PFSK-1 (cell line): ENCODE measurements around the gene EPS15.

Experiments
- POLR2AphosphoS5 ChIP-seq: IDR thresholded peaks from 2 replicates; pipeline ENCODE4 v1.6.1; 2012; ENCODE audit warnings: low read depth, mild to moderate bottlenecking, control low read depth, low read length, moderate library complexity
- TF ChIP-seq, protein P1 (sequence below), 2 experiments: IDR thresholded peaks; 2 replicates each; pipeline versions ENCODE4 v1.6.1 to v1.8.0; 2011 to 2012; ENCODE audit warnings: low read depth in 2 of 2, low read length in 2 of 2, control low read depth in 1 of 2, inconsistent platforms in 1 of 2, mild to moderate bottlenecking in 1 of 2, moderate library complexity in 1 of 2; ENCODE audit not compliant: insufficient read depth in 1 of 2

DNA sequence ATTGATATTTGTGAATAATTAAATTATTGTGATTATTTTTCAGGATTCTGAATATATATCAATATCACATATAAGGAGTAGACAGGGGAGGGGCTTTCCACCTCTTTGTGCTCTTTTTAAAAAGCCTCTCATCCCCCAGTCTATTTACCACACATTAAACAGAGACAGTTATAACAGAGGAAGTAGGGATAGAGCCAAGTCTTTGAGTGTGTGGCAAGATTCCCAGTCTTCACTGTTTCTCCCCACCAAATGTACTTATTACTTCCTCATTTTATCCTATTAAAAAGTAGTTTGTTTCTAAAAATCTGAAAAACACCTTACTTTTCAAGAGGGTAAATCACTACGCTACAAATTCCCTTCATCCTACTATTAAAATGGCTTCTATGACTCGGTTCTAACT lies 46.7 kb downstream of the EPS15 start:
- TF ChIP-seq POLR2AphosphoS5: no peak
- TF ChIP-seq, protein P1, sequence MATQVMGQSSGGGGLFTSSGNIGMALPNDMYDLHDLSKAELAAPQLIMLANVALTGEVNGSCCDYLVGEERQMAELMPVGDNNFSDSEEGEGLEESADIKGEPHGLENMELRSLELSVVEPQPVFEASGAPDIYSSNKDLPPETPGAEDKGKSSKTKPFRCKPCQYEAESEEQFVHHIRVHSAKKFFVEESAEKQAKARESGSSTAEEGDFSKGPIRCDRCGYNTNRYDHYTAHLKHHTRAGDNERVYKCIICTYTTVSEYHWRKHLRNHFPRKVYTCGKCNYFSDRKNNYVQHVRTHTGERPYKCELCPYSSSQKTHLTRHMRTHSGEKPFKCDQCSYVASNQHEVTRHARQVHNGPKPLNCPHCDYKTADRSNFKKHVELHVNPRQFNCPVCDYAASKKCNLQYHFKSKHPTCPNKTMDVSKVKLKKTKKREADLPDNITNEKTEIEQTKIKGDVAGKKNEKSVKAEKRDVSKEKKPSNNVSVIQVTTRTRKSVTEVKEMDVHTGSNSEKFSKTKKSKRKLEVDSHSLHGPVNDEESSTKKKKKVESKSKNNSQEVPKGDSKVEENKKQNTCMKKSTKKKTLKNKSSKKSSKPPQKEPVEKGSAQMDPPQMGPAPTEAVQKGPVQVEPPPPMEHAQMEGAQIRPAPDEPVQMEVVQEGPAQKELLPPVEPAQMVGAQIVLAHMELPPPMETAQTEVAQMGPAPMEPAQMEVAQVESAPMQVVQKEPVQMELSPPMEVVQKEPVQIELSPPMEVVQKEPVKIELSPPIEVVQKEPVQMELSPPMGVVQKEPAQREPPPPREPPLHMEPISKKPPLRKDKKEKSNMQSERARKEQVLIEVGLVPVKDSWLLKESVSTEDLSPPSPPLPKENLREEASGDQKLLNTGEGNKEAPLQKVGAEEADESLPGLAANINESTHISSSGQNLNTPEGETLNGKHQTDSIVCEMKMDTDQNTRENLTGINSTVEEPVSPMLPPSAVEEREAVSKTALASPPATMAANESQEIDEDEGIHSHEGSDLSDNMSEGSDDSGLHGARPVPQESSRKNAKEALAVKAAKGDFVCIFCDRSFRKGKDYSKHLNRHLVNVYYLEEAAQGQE (IDR thresholded peaks at IDR 0.05; ENCODE audit: insufficient read depth in 1 of 2, low read depth in 2 of 2, low read length in 2 of 2): no peak
